HS-5 (cell line): ENCODE data around the gene LKAAEAR1.

Source experiments
- DNase-seq: peaks from one replicate; pipeline ENCODE4 v3.0.0-alpha.2; 2012; ENCODE audit warnings: low read depth

The LKAAEAR1 gene

DNA sequence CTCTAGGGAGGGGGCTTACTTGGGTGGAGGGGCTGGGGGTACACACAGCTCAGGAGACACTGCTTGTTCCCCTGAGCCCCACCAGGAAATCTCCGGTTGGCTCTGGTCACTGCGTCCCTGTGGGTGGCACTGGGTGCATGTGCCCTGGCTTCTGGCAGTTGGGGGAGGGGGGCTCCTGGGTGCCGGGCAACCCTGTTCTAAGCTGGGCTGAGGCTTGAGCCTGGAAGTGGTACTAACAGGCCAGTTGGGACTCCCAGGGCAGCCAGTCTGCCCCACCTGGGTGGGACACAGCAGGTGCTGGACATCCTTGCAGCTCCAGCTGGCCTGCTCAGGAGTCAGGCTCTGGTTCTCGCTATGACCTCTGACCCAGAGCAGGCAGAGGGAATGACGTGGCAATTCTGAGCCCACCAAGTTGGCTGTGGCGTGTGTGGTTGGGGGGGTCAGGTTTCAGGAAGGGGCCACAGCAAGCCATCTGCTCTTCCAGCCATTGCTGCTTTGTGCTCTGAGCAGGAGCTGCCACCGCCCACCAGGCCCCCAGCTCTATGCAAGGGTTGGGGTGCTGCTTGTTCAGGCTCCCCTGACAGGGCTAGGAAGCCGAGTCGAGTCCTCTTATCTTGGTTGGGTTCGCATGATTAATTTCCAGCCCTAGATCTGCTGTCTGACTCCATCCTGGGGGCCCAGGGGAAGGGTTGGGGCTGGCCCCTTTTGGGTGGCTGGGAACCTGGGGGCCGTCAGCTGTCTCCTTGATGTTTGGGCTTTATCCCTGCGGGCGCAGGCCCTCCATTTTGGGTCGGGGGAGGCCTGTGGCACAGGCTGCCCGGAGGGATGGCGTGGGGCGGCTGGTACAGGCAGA is 47.6 kb downstream of the LKAAEAR1 start:
- no peak for DNase-seq

DNA sequence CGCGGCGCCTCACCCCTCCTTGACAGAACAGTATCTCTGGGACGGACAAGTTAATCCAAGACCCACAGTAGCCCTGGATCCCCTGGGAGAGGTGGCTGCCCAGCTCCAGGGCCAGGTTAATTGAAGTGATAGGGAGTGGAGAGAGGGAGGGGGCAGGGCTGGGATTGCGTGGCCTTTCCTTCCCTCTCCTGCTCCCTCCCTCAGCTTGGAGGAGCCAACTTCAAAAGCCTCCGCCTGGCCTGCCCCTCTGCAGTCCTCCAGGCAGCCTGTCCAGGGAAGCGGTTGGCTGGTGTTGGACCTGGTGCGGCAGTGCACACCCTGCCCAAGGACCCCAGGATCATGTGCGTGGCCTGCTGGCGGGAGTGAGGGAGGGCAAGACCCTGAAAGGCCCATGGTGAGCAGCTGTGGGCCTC is 48.3 kb downstream of the LKAAEAR1 start, which contains the start of gene C20orf204:
TSS of gene C20orf204 (plus strand) at position 250 of the 413 bp plus-strand sequence. CDS start at position 392, 142 bp downstream.
- no peak for DNase-seq

DNA sequence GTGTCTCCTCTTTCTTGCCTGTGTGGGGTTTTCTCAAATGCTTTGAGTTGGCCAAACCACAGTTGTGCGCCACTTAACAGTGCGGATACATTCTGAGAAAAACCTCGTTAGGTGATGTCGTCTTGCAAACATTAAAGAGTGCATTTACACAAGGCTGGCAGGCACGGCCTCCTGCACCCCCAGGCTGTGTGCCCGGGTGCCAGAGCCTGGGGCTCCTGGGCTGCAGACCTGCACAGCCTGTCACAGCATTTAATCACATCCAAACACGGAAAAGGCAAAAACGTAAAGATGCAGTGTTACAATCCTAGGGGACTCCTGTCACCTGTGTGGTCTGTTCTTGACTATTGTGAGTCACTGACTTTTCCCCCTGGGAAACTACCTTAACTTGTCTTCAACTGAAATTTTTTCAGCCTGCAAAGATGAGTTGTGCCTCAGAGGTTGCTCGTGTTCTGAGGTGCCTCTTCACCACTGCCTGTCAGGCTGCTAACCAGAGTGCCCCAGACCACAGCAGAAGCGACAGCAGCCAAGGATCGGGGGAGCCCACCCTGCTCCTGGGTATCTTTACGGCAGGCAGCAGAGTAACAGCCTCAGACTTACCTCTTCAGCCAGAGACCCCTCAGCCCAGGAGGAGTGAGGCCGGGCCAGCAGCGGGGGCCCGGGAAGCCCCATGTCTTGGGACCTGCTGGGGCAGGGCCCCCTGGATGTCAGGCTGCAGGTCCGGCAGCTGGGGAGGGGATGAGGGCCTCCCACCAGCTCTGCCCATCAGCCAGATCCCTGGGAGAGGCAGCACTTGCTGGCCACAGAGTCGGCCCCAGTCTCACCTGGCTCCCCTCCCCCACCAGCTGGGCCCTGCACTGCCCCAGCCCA is 48.9 kb downstream of the LKAAEAR1 start:
- no peak for DNase-seq

DNA sequence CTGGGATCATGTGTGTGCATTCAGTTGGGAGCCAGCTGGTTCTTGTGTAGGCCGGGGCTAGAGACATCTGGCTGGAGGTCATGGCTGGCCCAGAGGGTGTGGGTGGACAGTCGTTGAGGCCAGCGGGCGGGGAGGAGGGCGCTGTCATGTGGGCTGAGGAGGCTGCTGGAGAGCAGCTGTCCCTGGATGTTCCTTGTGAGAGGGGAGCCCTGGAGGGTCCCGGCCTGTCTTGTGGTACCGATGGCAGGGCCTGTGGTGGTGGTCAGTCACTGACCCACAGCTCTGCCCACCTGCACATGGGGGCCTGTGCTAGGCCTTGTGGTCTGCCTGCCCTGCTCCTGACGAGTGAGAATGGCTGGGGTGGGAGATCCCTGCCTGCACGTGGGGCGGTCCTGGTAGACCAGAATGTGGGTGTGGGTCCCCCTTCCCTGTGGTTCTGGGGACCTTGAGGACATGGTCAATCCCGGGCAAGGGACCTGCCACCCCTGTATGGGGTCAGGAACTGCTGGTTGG is 50.2 kb downstream of the LKAAEAR1 start:
- DNase-seq, result no peak
